Thoracic aorta (tissue), 2 donors: ENCODE data around the gene TPPP. TPM values are rescaled to one million over a fixed set of nuclear protein-coding genes. Genes with fewer than 3 reads are reported as not detected.

Experiments
- ATAC-seq: fragments of 150-250 bp; one replicate; pipeline ENCODE4 v1.8.0; 2017; ENCODE audit warnings: low read depth; ENCODE audit not compliant: insufficient number of reproducible peaks, low FRiP score
- DNase-seq: peaks from one replicate; pipeline ENCODE4 v3.0.0-alpha.2; 2020; ENCODE audit warnings: low spot score
- H3K27ac ChIP-seq, 2 donors: fragments of 200-600 bp; sonication (generic); 1 replicate in 1 of 2; 2 replicates in 1 of 2; pipeline ENCODE4 v1.5.1; 2016; ENCODE audit warnings: mild to moderate bottlenecking in 2 of 2, moderate library complexity in 2 of 2
- H3K27me3 ChIP-seq: fragments of 200-600 bp; sonication (generic); replicated peaks from 2 replicates; pipeline ENCODE4 v1.6.0; 2016; ENCODE audit warnings: mild to moderate bottlenecking; ENCODE audit not compliant: insufficient read depth
- H3K36me3 ChIP-seq: fragments of 200-600 bp; sonication (generic); one replicate; pipeline ENCODE4 v1.5.1; 2016
- H3K4me1 ChIP-seq, 2 donors: fragments of 200-600 bp; sonication (generic); 1 replicate in 1 of 2; 2 replicates in 1 of 2; pipeline versions ENCODE4 v1.5.1 to v1.6.0; 2016; ENCODE audit warnings: low read depth in 2 of 2, mild to moderate bottlenecking in 1 of 2; ENCODE audit not compliant: control insufficient read depth in 1 of 2
- H3K4me3 ChIP-seq: fragments of 200-600 bp; sonication (generic); 2 replicates; pipeline ENCODE4 v1.5.1; 2016; ENCODE audit warnings: mild to moderate bottlenecking
- H3K9me3 ChIP-seq: fragments of 200-600 bp; sonication (generic); 2 replicates; pipeline ENCODE4 v1.5.1; 2016
- total RNA-seq, 2 donors: library from RNA; depleted of rRNA; stranded (reverse); fragments of >200 nt; gene quantifications; one replicate each; pipeline versions ENCODE4 v1.1.0 to v1.2.3, GENCODE V29; 2016
- TF ChIP-seq, protein P1 (sequence below): fragments of 200-600 bp; sonication (generic); IDR thresholded peaks from one replicate; pipeline ENCODE4 v1.5.1; 2019; ENCODE audit warnings: antibody characterized with exemption

Gene TPPP
- total RNA-seq, 2 donors from 2014 or later, result 9.9 to 13.0 TPM

DNA sequence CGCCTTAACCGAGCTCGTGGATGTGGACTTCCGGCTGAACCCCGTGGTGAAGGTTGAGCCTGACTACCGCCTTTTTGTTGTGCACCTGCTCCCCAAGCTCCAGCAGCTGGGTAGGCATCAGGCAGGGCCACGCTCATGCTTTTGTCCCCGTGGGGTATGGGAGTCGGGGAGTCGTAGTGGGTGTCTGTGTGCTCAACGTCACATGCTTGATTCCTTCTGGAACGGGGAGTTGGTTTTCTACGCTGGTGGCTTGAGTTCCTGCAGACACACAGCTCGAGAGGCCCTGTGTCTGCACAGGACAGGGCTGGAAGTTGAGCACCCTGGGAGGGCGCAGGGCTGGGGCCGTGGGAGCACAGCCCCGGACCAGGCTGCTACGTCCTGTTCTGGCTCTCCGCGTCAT lies 73.0 kb downstream of the TPPP start:
- Histone ChIP-seq H3K27ac (no peak overlapping the region), H3K4me3 (no peak overlapping the region), H3K36me3 (peaks cover 9% of the 10 kb centered on the region), H3K27me3 (no peaks in the 10 kb centered on the region), H3K9me3 (no peaks in the 10 kb centered on the region), H3K4me1 (no peaks in the 10 kb centered on the region)
- no peak for ATAC-seq
- TF ChIP-seq, protein P1, sequence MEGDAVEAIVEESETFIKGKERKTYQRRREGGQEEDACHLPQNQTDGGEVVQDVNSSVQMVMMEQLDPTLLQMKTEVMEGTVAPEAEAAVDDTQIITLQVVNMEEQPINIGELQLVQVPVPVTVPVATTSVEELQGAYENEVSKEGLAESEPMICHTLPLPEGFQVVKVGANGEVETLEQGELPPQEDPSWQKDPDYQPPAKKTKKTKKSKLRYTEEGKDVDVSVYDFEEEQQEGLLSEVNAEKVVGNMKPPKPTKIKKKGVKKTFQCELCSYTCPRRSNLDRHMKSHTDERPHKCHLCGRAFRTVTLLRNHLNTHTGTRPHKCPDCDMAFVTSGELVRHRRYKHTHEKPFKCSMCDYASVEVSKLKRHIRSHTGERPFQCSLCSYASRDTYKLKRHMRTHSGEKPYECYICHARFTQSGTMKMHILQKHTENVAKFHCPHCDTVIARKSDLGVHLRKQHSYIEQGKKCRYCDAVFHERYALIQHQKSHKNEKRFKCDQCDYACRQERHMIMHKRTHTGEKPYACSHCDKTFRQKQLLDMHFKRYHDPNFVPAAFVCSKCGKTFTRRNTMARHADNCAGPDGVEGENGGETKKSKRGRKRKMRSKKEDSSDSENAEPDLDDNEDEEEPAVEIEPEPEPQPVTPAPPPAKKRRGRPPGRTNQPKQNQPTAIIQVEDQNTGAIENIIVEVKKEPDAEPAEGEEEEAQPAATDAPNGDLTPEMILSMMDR, result no peak
- no peak for DNase-seq

DNA sequence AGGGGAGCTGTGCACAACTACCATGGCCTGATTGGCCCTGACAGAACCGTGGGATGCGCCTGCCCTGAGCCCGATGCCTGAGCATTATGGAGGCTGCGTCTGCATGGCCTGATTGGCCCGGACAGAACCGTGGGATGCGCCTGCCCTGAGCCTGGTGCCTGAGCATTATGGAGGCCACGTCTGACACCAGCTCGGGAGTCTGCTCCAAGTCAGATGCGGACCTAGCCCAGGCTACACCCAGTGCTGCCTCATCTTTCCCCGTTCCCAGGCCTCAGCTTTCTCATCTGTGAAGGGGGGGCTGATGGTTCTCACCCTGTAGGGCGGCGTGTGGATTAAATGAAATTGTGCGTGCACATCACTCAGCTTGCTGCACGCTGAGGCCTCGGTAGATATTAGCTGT lies 73.7 kb downstream of the TPPP start:
- Histone ChIP-seq H3K36me3 (peaks cover 9% of the 10 kb centered on the region), H3K27me3 (no peaks in the 10 kb centered on the region), H3K27ac (no peak overlapping the region), H3K9me3 (no peaks in the 10 kb centered on the region), H3K4me3 (no peak overlapping the region), H3K4me1 (no peaks in the 10 kb centered on the region)
- ATAC-seq, result no peak
- DNase-seq, result no peak
- TF ChIP-seq, protein P1, result no peak

GRCh38 chr5:618450-618849 lies 74.7 kb downstream of the TPPP start:
- peaks cover 9% of the 10 kb centered on the region for H3K36me3 ChIP-seq
- no peak overlapping the region for H3K4me3 ChIP-seq
- ATAC-seq, result no peak
- DNase-seq, result no peak
- H3K9me3 ChIP-seq, result no peaks in the 10 kb centered on the region
- H3K27me3 ChIP-seq, result no peaks in the 10 kb centered on the region
- TF ChIP-seq, protein P1, result no peak
- H3K27ac ChIP-seq, result no peak overlapping the region
- peaks cover 0 to under 1% of the 10 kb centered on the region in 2 donors for H3K4me1 ChIP-seq

- Histone ChIP-seq H3K27me3 (no peaks in the 10 kb centered on the region), H3K27ac (no peak overlapping the region), H3K36me3 (peaks cover 9% of the 10 kb centered on the region), H3K9me3 (no peaks in the 10 kb centered on the region), H3K4me3 (no peak overlapping the region), H3K4me1 (peaks cover 0 to 6% of the 10 kb centered on the region in 2 donors)
- DNase-seq, result no peak
- TF ChIP-seq, protein P1, result no peak
- ATAC-seq, result no peak
These were observed 75.3 kb downstream of the TPPP start for GRCh38 chr5:617896-618295.

DNA sequence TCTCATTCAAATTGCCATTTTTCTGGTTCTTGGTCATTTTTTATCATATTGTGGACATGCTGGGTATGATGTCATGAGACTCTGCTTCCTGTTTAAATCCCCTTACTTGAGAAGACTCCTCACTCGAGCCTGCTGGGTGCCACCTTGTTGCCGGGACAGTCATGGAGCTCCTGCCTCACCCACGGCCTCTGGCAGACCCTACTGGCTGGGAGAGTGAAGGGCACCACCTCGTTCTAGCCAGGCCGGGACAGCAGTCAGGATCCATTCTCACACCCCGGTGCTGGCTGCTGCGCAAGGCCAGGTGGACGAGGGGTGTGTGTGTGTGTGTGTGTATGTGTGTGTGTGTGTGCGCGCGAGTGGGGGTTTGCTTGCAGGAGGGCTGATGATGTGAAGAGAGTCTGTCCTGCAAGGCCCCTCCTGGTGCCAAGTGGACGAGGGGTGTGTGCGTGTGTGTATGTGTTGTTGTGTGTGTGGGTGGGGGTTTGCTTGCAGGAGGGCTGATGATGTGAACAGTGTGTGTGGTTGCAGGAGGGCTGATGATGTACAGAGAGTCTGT lies 76.6 kb downstream of the TPPP start:
- Histone ChIP-seq H3K4me3 (no peak overlapping the region), H3K4me1 (peaks cover 1 to 12% of the 10 kb centered on the region in 2 donors), H3K27me3 (no peaks in the 10 kb centered on the region), H3K36me3 (peaks cover 9% of the 10 kb centered on the region), H3K9me3 (no peaks in the 10 kb centered on the region), H3K27ac (no peak overlapping the region)
- DNase-seq (no peak), ATAC-seq (no peak)
- TF ChIP-seq, protein P1, result no peak
